Thoracic aorta (tissue), 2 donors: ENCODE data around the gene DDI2. TPM values are rescaled to one million over a fixed set of nuclear protein-coding genes. Genes with fewer than 3 reads are reported as not detected.

ENCODE experiments used
- ATAC-seq: fragments of 150-250 bp; one replicate; pipeline ENCODE4 v1.8.0; 2017; ENCODE audit warnings: low read depth; ENCODE audit not compliant: insufficient number of reproducible peaks, low FRiP score
- DNase-seq: peaks from one replicate; pipeline ENCODE4 v3.0.0-alpha.2; 2020; ENCODE audit warnings: low spot score
- H3K27ac ChIP-seq, 2 donors: fragments of 200-600 bp; sonication (generic); 1 replicate in 1 of 2; 2 replicates in 1 of 2; pipeline ENCODE4 v1.5.1; 2016; ENCODE audit warnings: mild to moderate bottlenecking in 2 of 2, moderate library complexity in 2 of 2
- H3K27me3 ChIP-seq: fragments of 200-600 bp; sonication (generic); replicated peaks from 2 replicates; pipeline ENCODE4 v1.6.0; 2016; ENCODE audit warnings: mild to moderate bottlenecking; ENCODE audit not compliant: insufficient read depth
- H3K36me3 ChIP-seq: fragments of 200-600 bp; sonication (generic); one replicate; pipeline ENCODE4 v1.5.1; 2016
- H3K4me1 ChIP-seq, 2 donors: fragments of 200-600 bp; sonication (generic); 1 replicate in 1 of 2; 2 replicates in 1 of 2; pipeline versions ENCODE4 v1.5.1 to v1.6.0; 2016; ENCODE audit warnings: low read depth in 2 of 2, mild to moderate bottlenecking in 1 of 2; ENCODE audit not compliant: control insufficient read depth in 1 of 2
- H3K4me3 ChIP-seq: fragments of 200-600 bp; sonication (generic); 2 replicates; pipeline ENCODE4 v1.5.1; 2016; ENCODE audit warnings: mild to moderate bottlenecking
- H3K9me3 ChIP-seq: fragments of 200-600 bp; sonication (generic); 2 replicates; pipeline ENCODE4 v1.5.1; 2016
- total RNA-seq, 2 donors: library from RNA; depleted of rRNA; stranded (reverse); fragments of >200 nt; gene quantifications; one replicate each; pipeline versions ENCODE4 v1.1.0 to v1.2.3, GENCODE V29; 2016
- TF ChIP-seq, protein P1 (sequence below): fragments of 200-600 bp; sonication (generic); IDR thresholded peaks from one replicate; pipeline ENCODE4 v1.5.1; 2019; ENCODE audit warnings: antibody characterized with exemption

Gene DDI2
- total RNA-seq, 2 donors from 2014 or later: 19.6 to 37.5 TPM

DNA sequence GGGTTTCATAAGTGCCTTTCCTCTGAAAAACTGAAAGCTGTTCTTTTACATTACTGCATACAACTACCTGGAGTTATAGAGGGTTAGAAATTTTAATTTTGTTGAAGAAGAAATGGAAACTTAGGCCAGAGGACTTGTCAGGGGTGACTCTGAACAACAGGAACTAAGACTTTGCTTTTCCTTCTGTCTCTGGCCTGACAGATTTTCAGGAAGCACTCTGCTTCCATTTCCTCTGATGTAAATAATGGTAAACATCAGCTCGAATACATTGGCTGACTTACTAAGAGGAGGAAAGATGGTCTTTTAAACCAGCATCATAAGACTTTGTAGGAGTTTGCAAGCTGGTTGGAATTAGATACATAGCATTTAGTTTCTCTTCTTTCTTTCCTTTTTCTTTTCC lies 39.8 kb downstream of the DDI2 start:
- H3K4me1 ChIP-seq: no peaks in the 10 kb centered on the region
- no peak for DNase-seq
- H3K4me3 ChIP-seq: no peak overlapping the region
- H3K36me3 ChIP-seq: peaks cover 23% of the 10 kb centered on the region
- H3K9me3 ChIP-seq: no peaks in the 10 kb centered on the region
- no peak for ATAC-seq
- no peak overlapping the region for H3K27ac ChIP-seq
- TF ChIP-seq, protein P1, sequence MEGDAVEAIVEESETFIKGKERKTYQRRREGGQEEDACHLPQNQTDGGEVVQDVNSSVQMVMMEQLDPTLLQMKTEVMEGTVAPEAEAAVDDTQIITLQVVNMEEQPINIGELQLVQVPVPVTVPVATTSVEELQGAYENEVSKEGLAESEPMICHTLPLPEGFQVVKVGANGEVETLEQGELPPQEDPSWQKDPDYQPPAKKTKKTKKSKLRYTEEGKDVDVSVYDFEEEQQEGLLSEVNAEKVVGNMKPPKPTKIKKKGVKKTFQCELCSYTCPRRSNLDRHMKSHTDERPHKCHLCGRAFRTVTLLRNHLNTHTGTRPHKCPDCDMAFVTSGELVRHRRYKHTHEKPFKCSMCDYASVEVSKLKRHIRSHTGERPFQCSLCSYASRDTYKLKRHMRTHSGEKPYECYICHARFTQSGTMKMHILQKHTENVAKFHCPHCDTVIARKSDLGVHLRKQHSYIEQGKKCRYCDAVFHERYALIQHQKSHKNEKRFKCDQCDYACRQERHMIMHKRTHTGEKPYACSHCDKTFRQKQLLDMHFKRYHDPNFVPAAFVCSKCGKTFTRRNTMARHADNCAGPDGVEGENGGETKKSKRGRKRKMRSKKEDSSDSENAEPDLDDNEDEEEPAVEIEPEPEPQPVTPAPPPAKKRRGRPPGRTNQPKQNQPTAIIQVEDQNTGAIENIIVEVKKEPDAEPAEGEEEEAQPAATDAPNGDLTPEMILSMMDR: no peak
- no peaks in the 10 kb centered on the region for H3K27me3 ChIP-seq

DNA sequence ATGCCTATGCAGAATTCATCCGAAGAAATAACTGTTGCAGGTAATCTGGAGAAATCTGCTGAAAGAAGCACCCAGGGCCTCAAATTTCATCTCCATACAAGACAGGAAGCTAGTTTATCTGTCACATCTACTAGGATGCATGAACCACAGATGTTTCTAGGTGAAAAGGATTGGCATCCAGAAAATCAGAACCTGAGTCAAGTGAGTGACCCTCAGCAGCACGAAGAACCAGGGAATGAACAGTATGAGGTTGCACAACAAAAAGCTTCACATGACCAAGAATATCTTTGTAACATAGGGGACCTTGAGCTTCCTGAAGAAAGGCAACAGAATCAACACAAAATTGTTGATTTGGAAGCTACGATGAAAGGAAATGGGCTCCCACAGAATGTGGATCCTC lies 42.9 kb downstream of the DDI2 start:
- ATAC-seq (no peak), DNase-seq (no peak)
- Histone ChIP-seq H3K9me3 (no peaks in the 10 kb centered on the region), H3K27ac (no peak overlapping the region), H3K36me3 (peaks cover 21% of the 10 kb centered on the region), H3K4me3 (no peak overlapping the region), H3K4me1 (no peaks in the 10 kb centered on the region), H3K27me3 (no peaks in the 10 kb centered on the region)
- TF ChIP-seq, protein P1: no peak

GRCh38 chr1:15662477-15662876 lies 45.2 kb downstream of the DDI2 start:
- Histone ChIP-seq H3K4me3 (no peak overlapping the region), H3K4me1 (no peaks in the 10 kb centered on the region), H3K27ac (no peak overlapping the region), H3K9me3 (no peaks in the 10 kb centered on the region), H3K36me3 (peaks cover 18% of the 10 kb centered on the region), H3K27me3 (no peaks in the 10 kb centered on the region)
- no peak for DNase-seq
- TF ChIP-seq, protein P1: no peak
- ATAC-seq: no peak

GRCh38 chr1:15663925-15664324 lies 46.7 kb downstream of the DDI2 start:
- no peak overlapping the region for H3K4me3 ChIP-seq
- H3K27ac ChIP-seq: no peak overlapping the region
- no peaks in the 10 kb centered on the region for H3K4me1 ChIP-seq
- H3K27me3 ChIP-seq: no peaks in the 10 kb centered on the region
- TF ChIP-seq, protein P1: no peak
- ATAC-seq: no peak
- H3K36me3 ChIP-seq: peaks cover 15% of the 10 kb centered on the region
- no peak for DNase-seq
- H3K9me3 ChIP-seq: no peaks in the 10 kb centered on the region

DNA sequence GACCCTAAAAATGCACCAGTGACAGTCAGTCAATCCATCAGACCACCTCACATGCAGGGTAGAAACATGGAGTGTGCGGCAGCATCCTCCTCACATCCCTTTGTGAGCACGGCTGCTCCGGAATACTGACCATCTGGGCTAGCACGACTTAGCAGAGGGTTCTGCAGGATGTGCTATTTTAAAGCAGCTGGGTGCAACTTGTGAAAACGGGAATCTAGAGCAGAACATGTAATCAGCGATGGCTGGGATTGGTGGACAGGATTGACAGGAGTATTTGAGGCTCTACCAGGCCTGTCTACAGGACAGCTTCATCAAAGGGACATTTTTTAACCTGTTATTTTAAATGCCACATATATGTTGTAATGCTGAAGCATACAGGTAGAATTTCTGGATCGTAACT lies 50.1 kb downstream of the DDI2 start:
- Histone ChIP-seq H3K36me3 (peaks cover 4% of the 10 kb centered on the region), H3K4me1 (no peaks in the 10 kb centered on the region), H3K27ac (no peak overlapping the region), H3K4me3 (no peak overlapping the region), H3K9me3 (no peaks in the 10 kb centered on the region), H3K27me3 (no peaks in the 10 kb centered on the region)
- ATAC-seq: no peak
- TF ChIP-seq, protein P1: no peak
- no peak for DNase-seq
